A673 (cell line): ENCODE data around the gene SYNJ1.

ENCODE experiments used
- EZH2 ChIP-seq: fragments of 200-600 bp; sonication (generic); IDR thresholded peaks from 2 replicates; pipeline ENCODE4 v1.6.1; 2017; ENCODE audit warnings: borderline replicate concordance, low read depth, mild to moderate bottlenecking, mixed read lengths, antibody characterized with exemption, low read length; ENCODE audit not compliant: poor library complexity, severe bottlenecking
- TF ChIP-seq, protein P1 (sequence below): fragments of 300-800, 200-600 bp; sonication (generic); conservative IDR thresholded peaks from 2 replicates; pipeline ENCODE4 v1.5.1; 2017; ENCODE audit warnings: low read depth, mild to moderate bottlenecking, antibody characterized with exemption, low read length, moderate library complexity, mixed read lengths

DNA sequence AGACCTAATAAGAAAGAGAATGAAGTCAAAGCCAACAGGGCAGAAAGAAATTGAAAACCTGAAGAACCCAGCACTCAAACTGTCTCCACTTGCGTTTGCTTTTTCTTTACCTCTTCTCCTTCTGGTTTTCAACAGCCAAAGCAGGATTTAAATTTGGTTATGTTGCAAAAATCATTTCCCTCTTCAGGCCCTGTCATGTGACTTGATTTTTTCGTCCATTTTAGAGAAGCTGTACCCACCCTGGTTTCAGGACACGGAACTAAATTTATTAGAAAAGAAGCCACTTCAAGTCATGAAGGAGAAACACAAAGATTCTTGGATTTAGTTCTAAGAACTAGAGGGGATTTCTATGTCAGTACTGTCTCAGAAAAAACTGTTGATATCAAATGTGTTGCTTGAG, 1.0 kb upstream of the SYNJ1 start:
- TF ChIP-seq, protein P1, sequence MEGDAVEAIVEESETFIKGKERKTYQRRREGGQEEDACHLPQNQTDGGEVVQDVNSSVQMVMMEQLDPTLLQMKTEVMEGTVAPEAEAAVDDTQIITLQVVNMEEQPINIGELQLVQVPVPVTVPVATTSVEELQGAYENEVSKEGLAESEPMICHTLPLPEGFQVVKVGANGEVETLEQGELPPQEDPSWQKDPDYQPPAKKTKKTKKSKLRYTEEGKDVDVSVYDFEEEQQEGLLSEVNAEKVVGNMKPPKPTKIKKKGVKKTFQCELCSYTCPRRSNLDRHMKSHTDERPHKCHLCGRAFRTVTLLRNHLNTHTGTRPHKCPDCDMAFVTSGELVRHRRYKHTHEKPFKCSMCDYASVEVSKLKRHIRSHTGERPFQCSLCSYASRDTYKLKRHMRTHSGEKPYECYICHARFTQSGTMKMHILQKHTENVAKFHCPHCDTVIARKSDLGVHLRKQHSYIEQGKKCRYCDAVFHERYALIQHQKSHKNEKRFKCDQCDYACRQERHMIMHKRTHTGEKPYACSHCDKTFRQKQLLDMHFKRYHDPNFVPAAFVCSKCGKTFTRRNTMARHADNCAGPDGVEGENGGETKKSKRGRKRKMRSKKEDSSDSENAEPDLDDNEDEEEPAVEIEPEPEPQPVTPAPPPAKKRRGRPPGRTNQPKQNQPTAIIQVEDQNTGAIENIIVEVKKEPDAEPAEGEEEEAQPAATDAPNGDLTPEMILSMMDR, result no peak
- TF ChIP-seq EZH2, result no peak
